HG03442 (cell line): ENCODE results near the gene SYTL3.
"Not testable (repeated sequence)": the region's sequence is repeated elsewhere in the genome, so short reads cannot be mapped to it uniquely, and the experiment has no call there.

ENCODE experiments used
- ATAC-seq: cut with Tn5 transposase; IDR thresholded peaks from one replicate; pipeline ENCODE4 v1.9.1; 2021; ENCODE audit warnings: mild to moderate bottlenecking, moderate library complexity; ENCODE audit not compliant: unreplicated experiment

Gene SYTL3

GRCh38 chr6:158661156-158661685 is 11.4 kb downstream of the SYTL3 start:
- no peak for ATAC-seq

DNA sequence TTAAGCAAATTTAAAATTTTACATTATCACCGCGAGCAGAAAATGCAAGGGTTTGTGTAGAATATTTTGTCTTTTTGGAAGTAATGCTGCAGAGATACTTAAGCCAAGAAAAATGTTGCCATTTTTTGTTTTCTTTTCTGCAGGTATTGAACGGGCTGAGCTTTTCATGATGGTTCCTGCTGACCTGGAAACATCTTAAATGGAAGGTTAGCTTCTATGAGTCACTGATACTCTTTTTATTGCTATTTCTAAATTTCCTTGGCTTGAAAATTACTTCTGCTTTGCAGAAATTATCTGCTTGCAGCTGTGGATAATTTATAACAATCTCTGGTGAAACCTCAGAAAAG is 12.7 kb downstream of the SYTL3 start:
- no peak for ATAC-seq

- no peak for ATAC-seq
These were observed 13.2 kb downstream of the SYTL3 start for GRCh38 chr6:158662954-158663624.

GRCh38 chr6:158663625-158664165 is 13.8 kb downstream of the SYTL3 start:
- ATAC-seq, result no peak

- no peak for ATAC-seq
These were observed 15.5 kb downstream of the SYTL3 start for GRCh38 chr6:158665332-158665731.

GRCh38 chr6:158666628-158667359 is 16.9 kb downstream of the SYTL3 start:
- ATAC-seq, result no peak

DNA sequence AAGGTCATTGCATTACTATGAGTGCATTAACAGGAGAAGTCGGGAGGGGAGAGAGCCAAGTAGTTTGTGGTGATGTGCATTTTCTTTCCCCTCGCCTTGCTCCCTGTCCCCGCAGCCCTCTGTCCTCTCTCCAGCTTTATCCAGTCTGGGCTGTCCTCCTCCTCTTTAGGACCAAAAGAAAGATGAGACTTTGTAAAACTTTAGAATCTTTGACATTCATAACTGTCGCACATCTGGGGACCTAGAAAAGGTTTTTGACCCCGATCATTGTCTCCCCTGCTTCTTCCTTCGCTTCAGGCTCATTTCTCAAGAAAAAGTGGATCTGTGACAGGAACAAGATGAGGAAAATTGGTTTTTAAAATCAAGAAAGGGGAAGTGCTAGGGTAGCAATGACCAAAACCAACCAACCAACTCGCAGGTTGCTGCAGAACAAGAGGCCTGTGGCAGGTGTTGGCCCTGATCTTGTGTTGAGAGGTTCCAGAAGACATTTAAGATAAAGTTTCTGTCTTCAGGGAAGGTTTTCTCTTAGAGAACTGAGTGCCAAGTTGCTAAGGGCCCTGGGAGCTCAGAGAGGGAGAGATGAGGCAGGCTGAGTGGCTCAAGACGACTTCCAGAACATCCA is 17.6 kb downstream of the SYTL3 start:
- no peak for ATAC-seq

DNA sequence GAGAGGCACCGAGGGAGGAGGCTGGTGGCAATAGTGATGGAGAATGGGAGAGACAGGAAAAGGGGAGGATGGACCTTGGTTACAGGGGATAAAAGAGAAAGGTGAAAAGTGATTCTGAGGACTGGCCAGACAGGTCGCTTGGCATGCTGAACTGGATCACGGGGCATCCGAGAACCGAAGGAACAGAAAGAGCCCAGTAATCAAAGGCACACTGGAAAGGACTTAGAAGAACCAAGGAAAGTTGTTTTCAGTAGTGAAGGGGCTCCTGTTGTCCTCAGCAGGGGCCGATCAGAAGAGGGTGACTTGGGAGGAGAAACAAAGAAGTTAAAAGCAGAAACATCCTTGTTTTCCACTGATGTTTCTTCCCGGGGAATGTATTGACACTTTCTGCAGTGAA is 18.9 kb downstream of the SYTL3 start:
- ATAC-seq, result no peak

- ATAC-seq, result no peak
These were observed 19.5 kb downstream of the SYTL3 start for GRCh38 chr6:158669145-158670035.

DNA sequence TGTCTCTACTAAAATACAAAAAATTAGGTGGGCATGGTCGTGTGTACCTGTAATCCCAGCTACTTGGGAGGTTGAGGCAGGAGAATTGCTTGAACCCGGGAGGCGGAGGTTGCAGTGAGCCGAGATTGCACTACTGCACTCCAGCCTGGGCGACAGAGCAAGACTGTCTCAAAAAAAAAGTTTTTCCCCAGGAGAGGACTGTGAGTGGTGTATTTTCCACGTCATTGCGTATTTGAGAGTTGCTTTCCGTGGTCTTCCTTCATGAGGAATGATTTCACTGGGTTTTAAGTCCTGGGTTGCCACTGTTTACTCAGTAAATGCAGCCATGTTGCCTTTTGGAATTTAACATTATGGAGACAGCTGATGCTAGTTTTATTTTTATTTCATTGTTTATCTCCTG is 22.3 kb downstream of the SYTL3 start:
- not testable (repeated sequence) for ATAC-seq

DNA sequence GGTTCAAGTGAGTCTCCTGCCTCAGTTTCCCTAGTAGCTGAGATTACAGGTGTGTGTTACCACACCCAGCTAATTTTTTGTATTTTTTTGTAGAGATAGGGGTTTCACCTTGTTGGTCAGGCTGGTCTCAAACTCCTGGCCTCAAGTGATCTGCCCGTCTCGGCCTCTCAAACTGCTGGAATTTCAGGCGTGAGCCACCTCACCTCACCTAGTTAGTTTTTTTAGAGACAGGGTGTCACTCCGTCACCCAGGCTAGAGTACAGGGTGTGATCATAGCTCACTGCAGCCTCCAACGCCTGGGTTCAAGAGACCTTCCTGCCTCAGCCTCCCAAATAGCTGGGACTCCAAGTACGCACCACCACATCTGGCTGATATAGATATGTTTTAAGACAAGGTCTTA is 22.9 kb downstream of the SYTL3 start:
- ATAC-seq, result no peak

DNA sequence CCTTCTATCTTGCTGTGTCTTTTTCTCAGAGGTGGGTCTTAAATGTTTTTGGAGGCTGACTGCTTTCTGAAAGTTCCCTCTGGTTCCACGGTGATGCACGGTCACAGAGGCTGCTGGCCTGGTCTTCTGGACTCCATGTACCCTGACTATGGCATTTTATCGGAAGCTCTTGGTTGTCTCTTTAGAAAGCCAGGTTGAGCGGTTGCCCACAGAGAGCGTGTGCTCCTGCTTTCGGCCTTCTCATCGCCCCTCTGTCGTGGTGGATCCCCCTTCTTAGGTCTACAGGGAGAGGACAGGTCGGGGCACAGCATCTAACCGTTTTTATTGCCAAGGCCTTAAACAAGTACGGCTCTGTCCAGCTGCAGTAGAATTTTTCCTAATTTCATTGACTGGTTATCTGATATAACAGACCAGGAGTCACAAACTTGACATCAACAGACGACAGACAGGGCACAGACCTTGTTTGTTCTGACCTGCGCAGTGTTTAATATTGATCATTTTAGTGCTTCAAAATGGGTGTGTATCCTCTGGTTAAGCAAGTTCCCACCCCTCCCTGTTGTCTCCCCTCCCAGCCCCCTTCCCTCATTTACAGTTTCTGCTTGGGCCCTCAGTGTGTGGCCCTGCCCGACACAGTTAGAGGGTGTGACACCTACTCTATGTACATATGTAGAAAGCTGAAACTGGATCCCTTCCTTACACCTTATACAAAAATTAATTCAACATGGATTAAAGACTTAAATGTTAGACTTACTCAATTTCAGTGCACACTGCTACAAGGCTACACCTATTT is 24.7 kb downstream of the SYTL3 start:
- no peak for ATAC-seq

- ATAC-seq, result not testable (repeated sequence)
These were observed 27.2 kb downstream of the SYTL3 start for GRCh38 chr6:158677094-158677493.

DNA sequence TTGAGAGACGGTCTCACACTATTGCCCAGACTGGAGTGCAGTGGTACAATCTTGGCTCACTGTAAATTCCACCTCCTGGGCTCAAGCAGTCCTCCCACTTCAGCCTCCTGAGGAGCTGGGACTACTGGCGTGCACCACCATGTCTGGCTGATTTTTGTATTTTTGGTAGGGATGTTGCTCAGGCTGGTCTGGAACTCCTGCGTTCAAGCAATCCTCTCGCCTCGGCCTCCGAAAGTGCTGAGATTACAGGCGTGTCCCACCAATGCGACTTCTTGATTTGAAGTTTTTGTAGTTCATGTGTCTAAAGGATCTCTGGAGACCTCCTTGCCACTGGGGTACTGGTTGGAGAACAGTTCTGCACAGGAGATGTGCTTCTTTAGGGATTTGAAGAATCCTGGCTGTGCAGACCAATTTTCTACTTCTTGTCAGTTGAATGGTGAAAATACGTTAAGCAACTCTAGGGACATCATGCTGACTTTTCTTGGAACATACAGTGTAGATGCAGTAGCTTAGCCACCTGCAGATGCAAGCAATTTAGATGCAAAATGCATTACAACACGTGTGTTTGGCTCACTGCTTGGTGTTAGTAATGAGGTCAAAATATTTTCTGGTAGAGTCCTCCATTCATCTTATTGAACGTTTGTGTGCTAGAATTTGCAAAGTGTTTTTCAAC is 28.2 kb downstream of the SYTL3 start:
- ATAC-seq, result no peak

DNA sequence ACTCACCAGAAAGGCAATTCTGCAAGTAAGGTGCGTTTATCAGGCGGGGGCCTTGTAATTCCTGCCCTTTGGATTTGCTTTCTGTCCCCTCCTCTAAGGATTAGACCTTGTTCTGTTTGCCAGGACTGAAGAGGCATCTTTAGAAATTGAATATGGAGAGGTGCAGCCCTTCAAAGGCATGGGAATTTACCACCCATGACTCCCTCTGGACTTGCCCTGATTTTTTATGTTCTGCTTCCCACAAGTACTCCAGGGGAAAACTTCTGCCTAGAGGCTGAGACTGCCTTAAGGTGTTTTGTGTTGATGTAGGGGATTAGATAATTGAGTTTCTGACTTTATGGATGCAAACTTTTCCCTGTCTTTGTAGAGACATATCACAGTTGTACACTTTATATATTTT is 30.2 kb downstream of the SYTL3 start:
- no peak for ATAC-seq

GRCh38 chr6:158680481-158680880 is 30.6 kb downstream of the SYTL3 start:
- ATAC-seq, result no peak

DNA sequence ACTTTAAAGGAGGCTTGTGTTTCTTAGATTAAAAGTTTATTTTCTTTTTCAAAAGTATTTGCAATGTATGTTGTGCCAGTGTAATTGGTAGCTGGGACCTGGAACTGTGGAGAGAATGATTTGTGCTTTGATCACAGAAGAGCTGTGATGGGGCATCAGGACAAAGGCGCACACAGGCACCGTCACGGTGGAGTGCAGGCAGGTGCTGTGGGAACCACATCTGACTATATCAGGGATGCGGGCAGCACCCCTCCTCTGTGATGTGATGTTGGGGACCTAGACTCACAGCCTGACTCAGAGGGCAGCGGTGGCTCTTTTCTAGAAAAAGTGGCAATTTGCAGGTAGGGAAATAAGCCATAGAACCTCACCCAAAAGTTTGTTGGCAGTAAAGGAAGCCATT is 34.5 kb downstream of the SYTL3 start:
- ATAC-seq, result no peak

DNA sequence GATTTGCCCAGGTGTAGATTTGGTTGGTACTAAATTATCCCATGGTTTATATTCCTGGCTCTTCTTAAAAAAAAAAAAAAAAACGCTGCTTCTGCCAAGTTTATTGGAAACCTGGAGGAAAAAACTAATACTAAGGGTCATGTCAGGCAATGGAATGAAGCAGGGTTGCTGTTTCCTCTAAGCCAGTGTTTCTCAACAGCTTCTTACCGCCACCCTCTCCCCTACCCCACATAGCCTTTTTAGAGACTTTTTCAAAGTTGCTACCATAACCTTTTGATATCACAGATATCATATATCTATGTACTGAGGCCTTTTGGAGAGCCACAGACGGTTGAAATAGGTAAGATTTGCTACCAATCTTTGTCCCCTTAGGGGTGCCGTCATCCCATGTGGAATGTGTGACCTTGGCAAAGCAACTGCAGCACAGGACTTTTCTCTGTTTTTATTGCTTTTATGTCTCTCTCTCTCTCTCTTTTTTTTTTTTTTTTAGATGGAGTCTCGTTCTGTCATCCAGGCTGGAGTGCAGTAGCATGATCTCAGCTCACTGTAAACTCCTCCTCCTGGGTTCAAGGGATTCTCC is 35.0 kb downstream of the SYTL3 start:
- no peak for ATAC-seq

DNA sequence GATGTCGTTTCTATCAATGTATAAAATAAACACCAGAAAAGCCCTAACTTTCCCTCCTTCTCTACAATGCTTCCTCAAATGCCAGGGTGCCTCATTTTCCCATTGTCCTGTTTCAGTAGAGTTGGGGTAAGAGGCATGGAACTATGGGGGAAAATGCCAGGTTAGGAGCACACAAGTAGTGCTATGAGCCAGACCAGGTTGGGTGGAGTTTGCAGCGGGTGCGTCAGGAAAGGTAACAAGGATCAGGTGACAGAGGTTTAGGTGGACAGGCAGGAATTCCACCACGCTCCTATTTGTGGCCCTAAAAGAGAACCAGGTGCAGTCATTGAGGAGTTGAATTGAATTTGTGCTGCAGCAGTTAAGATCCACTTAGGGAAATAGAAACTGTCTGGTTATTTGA is 36.5 kb downstream of the SYTL3 start:
- ATAC-seq, result no peak
